HG03460 (cell line): ENCODE measurements around the gene PLEKHG5.

Experiments used
- ATAC-seq: cut with Tn5 transposase; IDR thresholded peaks from one replicate; pipeline ENCODE4 v1.9.1; 2021; ENCODE audit not compliant: unreplicated experiment

PLEKHG5 gene

GRCh38 chr1:6481820-6482219, 9.6 kb downstream of the PLEKHG5 start:
- no peak for ATAC-seq

GRCh38 chr1:6477039-6477820, 14.2 kb downstream of the PLEKHG5 start:
- ATAC-seq: no peak

GRCh38 chr1:6476483-6476882, 15.0 kb downstream of the PLEKHG5 start:
- no peak for ATAC-seq

GRCh38 chr1:6475381-6476133, 15.9 kb downstream of the PLEKHG5 start:
- ATAC-seq: no peak

- no peak for ATAC-seq
These were observed 16.6 kb downstream of the PLEKHG5 start for GRCh38 chr1:6474815-6475282.

GRCh38 chr1:6473974-6474814, 17.3 kb downstream of the PLEKHG5 start:
- no peak for ATAC-seq

- ATAC-seq: no peak
These were observed 18.3 kb downstream of the PLEKHG5 start for GRCh38 chr1:6473156-6473555.

GRCh38 chr1:6472391-6472790, 19.1 kb downstream of the PLEKHG5 start:
- ATAC-seq: no peak

GRCh38 chr1:6471970-6472368, 19.5 kb downstream of the PLEKHG5 start:
- ATAC-seq: no peak

GRCh38 chr1:6471086-6471969, 20.1 kb downstream of the PLEKHG5 start:
- no peak for ATAC-seq

GRCh38 chr1:6470132-6471085, 21.1 kb downstream of the PLEKHG5 start:
- ATAC-seq: no peak

- ATAC-seq: no peak
These were observed 22.6 kb downstream of the PLEKHG5 start for GRCh38 chr1:6468729-6469461.

- no peak for ATAC-seq
These were observed 23.5 kb downstream of the PLEKHG5 start for GRCh38 chr1:6467744-6468688.

- no peak for ATAC-seq
These were observed 24.2 kb downstream of the PLEKHG5 start for GRCh38 chr1:6467224-6467623.

- ATAC-seq: no peak
These were observed 24.7 kb downstream of the PLEKHG5 start for GRCh38 chr1:6466751-6467150.

- ATAC-seq: no peak
These were observed 25.4 kb downstream of the PLEKHG5 start, which contains the start of gene TNFRSF25 for GRCh38 chr1:6466023-6466422. TSS of gene TNFRSF25 (minus strand) at chr1:6466173. CDS start at chr1:6466107, 66 bp downstream.

GRCh38 chr1:6465461-6466005, 25.9 kb downstream of the PLEKHG5 start:
- no peak for ATAC-seq
